Suprapubic skin (tissue), 4 donors: ENCODE results near the gene ATRX. TPM values are rescaled to one million over a fixed set of nuclear protein-coding genes. Genes with fewer than 3 reads are reported as not detected.

Experiments used
- DNase-seq, 2 donors: peaks; one replicate each; pipeline ENCODE4 v3.0.0-alpha.2; 2019; ENCODE audit warnings: low spot score in 2 of 2
- H3K27ac ChIP-seq: fragments of 200-600 bp; sonication (generic); one replicate; pipeline ENCODE4 v1.5.1; 2019
- H3K27me3 ChIP-seq: fragments of 200-600 bp; sonication (generic); one replicate; pipeline ENCODE4 v1.5.1; 2019
- H3K36me3 ChIP-seq: fragments of 200-600 bp; sonication (generic); one replicate; pipeline ENCODE4 v1.5.1; 2019
- H3K4me1 ChIP-seq: fragments of 200-600 bp; sonication (generic); one replicate; pipeline ENCODE4 v1.5.1; 2019
- H3K4me3 ChIP-seq: fragments of 200-600 bp; sonication (generic); one replicate; pipeline ENCODE4 v1.5.1; 2019; ENCODE audit warnings: mild to moderate bottlenecking
- H3K9me3 ChIP-seq: fragments of 200-600 bp; sonication (generic); one replicate; pipeline ENCODE4 v1.5.1; 2019
- CTCF ChIP-seq, 2 donors: fragments of 200-600 bp in 1 of 2; fragments of 450-650 bp in 1 of 2; sonication (generic) in 1 of 2; IDR thresholded peaks; one replicate each; pipeline ENCODE4 v1.5.1; 2016 to 2019; ENCODE audit warnings: antibody characterized with exemption in 2 of 2, mild to moderate bottlenecking in 1 of 2, moderate library complexity in 1 of 2
- EP300 ChIP-seq: sonication (generic); formaldehyde crosslinking; IDR thresholded peaks from one replicate; pipeline ENCODE4 v1.6.1; 2017; ENCODE audit warnings: antibody characterized with exemption
- POLR2A ChIP-seq, 2 donors: fragments of 450-650 bp; IDR thresholded peaks; one replicate each; pipeline ENCODE4 v1.6.1; 2017; ENCODE audit warnings: antibody characterized with exemption in 2 of 2, mild to moderate bottlenecking in 2 of 2, moderate library complexity in 2 of 2
- POLR2AphosphoS5 ChIP-seq, 3 donors: sonication (generic); formaldehyde crosslinking; IDR thresholded peaks; one replicate each; pipeline ENCODE4 v1.6.1; 2017; ENCODE audit warnings: antibody characterized with exemption in 3 of 3
- WGBS: methylation state at CpG from one replicate; pipeline ENCODE4 v1.1.5; 2018; 5-methylcytosine and 5-hydroxymethylcytosine counted together
- total RNA-seq, 4 donors: library from RNA; depleted of rRNA; stranded (reverse); fragments of >200 nt; gene quantifications; one replicate each; pipeline ENCODE4 v1.1.0, GENCODE V29; 2016

Gene ATRX
- total RNA-seq, 4 donors from 2014 or later: 84.4 to 259 (median 90.7) TPM

GRCh38 chrX:77675986-77676385 is 110.0 kb downstream of the ATRX start:
- H3K36me3 ChIP-seq: no peaks in the 10 kb centered on the region
- no peaks in the 10 kb centered on the region for H3K4me1 ChIP-seq
- H3K9me3 ChIP-seq: no peaks in the 10 kb centered on the region
- H3K27ac ChIP-seq: no peak overlapping the region
- TF ChIP-seq EP300 (no peak), POLR2AphosphoS5 (IDR thresholded peaks at IDR 0.05) (no peak), POLR2A (IDR thresholded peaks at IDR 0.05) (no peak), CTCF (IDR thresholded peaks at IDR 0.05) (no peak)
- no peaks in the 10 kb centered on the region for H3K27me3 ChIP-seq
- H3K4me3 ChIP-seq: no peak overlapping the region
- DNase-seq: no peak
- 77% methylated on average over 3 of the region's 3 CpGs for WGBS

GRCh38 chrX:77668391-77669237 is 117.4 kb downstream of the ATRX start:
- H3K27me3 ChIP-seq: no peaks in the 10 kb centered on the region
- DNase-seq: no peak
- no peaks in the 10 kb centered on the region for H3K4me1 ChIP-seq
- no peaks in the 10 kb centered on the region for H3K36me3 ChIP-seq
- no peak overlapping the region for H3K4me3 ChIP-seq
- WGBS: 76% methylated on average over 10 of the region's 10 CpGs
- H3K9me3 ChIP-seq: no peaks in the 10 kb centered on the region
- H3K27ac ChIP-seq: no peak overlapping the region
- TF ChIP-seq CTCF (IDR thresholded peaks at IDR 0.05): no peak
- no peak for TF ChIP-seq POLR2A (IDR thresholded peaks at IDR 0.05)
- no peak for TF ChIP-seq EP300
- no peak for TF ChIP-seq POLR2AphosphoS5 (IDR thresholded peaks at IDR 0.05)

- no peak for DNase-seq
- peaks cover 9% of the 10 kb centered on the region for H3K36me3 ChIP-seq
- no peak overlapping the region for H3K4me3 ChIP-seq
- no peak overlapping the region for H3K27ac ChIP-seq
- H3K27me3 ChIP-seq: no peaks in the 10 kb centered on the region
- H3K4me1 ChIP-seq: no peaks in the 10 kb centered on the region
- TF ChIP-seq EP300: no peak
- no peak for TF ChIP-seq CTCF (IDR thresholded peaks at IDR 0.05)
- no peak for TF ChIP-seq POLR2AphosphoS5 (IDR thresholded peaks at IDR 0.05)
- no peak for TF ChIP-seq POLR2A (IDR thresholded peaks at IDR 0.05)
- WGBS: 69% methylated on average over 3 of the region's 3 CpGs
- no peaks in the 10 kb centered on the region for H3K9me3 ChIP-seq
Observed at GRCh38 chrX:77658886-77659285, 127.1 kb downstream of the ATRX start.

GRCh38 chrX:77652095-77652494 is 133.9 kb downstream of the ATRX start:
- H3K36me3 ChIP-seq: peaks cover 13% of the 10 kb centered on the region
- no peak for TF ChIP-seq POLR2A (IDR thresholded peaks at IDR 0.05)
- TF ChIP-seq CTCF (IDR thresholded peaks at IDR 0.05): no peak
- H3K9me3 ChIP-seq: no peaks in the 10 kb centered on the region
- no peak for DNase-seq
- H3K27ac ChIP-seq: no peak overlapping the region
- H3K4me1 ChIP-seq: no peaks in the 10 kb centered on the region
- H3K27me3 ChIP-seq: no peaks in the 10 kb centered on the region
- no peak overlapping the region for H3K4me3 ChIP-seq
- 91% methylated on average over 5 of the region's 5 CpGs for WGBS

GRCh38 chrX:77640702-77641101 is 145.3 kb downstream of the ATRX start:
- H3K4me1 ChIP-seq: no peaks in the 10 kb centered on the region
- H3K27ac ChIP-seq: no peak overlapping the region
- no peaks in the 10 kb centered on the region for H3K9me3 ChIP-seq
- peaks cover 4% of the 10 kb centered on the region for H3K36me3 ChIP-seq
- no peak overlapping the region for H3K4me3 ChIP-seq
- H3K27me3 ChIP-seq: no peaks in the 10 kb centered on the region
- TF ChIP-seq POLR2AphosphoS5 (IDR thresholded peaks at IDR 0.05): no peak
- no peak for TF ChIP-seq CTCF (IDR thresholded peaks at IDR 0.05)
- no peak for TF ChIP-seq POLR2A (IDR thresholded peaks at IDR 0.05)
- no peak for TF ChIP-seq EP300
- DNase-seq: no peak
- 81% methylated on average over 4 of the region's 4 CpGs for WGBS
